Fibroblast of the aortic adventitia (primary cell): ENCODE data around the gene MRPL40. TPM values are rescaled to one million over a fixed set of nuclear protein-coding genes. Genes with fewer than 3 reads are reported as not detected.

Experiments used
- DNase-seq: peaks from one replicate; pipeline ENCODE4 v3.0.0-alpha.2; 2010; ENCODE audit warnings: low read depth
- H3K4me3 ChIP-seq: 2 replicates; pipeline ENCODE4 v1.5.1; 2011; ENCODE audit warnings: low read depth, mild to moderate bottlenecking, control low read depth, low read length, moderate library complexity
- CTCF ChIP-seq: IDR thresholded peaks from 2 replicates; pipeline ENCODE4 v1.5.1; 2011; ENCODE audit warnings: mild to moderate bottlenecking, low read length, control low read depth, inconsistent platforms; ENCODE audit not compliant: insufficient read depth
- total RNA-seq: library from RNA; depleted of rRNA; stranded (reverse); fragments of >200 nt; gene quantifications from 2 replicates; pipeline ENCODE4 v1.2.3, GENCODE V29; 2012; ENCODE audit warnings: low replicate concordance

Gene MRPL40
- total RNA-seq, result 22.6 and 41.8 TPM in 2 replicates

DNA sequence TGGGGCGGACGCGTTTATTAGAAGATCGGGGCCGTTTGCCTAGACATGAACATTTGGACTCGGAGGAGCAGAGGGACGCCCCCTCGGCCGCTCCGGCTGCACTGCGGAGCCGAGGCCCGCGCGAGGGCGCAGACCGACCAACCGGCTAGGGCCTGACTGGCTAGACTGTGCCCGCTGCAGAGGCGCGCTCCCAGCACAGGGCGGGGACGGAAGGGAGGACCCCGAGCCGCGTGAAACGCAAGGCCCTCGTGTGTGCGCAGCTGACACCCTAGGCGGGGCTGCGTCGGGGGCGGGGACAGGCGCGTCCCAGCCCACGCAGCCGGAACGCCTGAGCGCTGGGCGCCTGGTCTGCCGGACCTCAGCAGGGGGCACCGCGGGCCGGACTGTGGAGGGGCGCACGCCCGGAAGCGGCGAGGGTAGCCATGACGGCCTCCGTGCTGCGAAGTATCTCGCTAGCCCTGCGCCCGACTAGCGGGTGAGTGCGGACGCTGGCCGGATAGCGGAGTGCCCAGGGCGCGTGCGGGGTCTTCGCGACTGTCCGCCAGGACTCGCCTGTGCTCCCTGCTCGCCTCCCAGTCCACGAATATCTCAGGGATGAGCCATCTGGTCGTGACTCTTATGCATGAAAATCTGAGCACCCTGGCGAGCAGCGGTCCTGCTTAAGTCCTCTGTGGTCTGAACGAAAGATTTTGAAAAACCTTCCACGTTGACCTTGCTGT is at the start of gene MRPL40:
Gene MRPL40, plus strand, starts transcription at position 413 of the 719 bp plus-strand sequence. Its CDS starts 10 bp downstream, at position 423.
- peak within 1 kb of the TSS; percentile 89 for H3K4me3 ChIP-seq
- TF ChIP-seq CTCF, result no peak
- DNase-seq, result peak; percentile 93

DNA sequence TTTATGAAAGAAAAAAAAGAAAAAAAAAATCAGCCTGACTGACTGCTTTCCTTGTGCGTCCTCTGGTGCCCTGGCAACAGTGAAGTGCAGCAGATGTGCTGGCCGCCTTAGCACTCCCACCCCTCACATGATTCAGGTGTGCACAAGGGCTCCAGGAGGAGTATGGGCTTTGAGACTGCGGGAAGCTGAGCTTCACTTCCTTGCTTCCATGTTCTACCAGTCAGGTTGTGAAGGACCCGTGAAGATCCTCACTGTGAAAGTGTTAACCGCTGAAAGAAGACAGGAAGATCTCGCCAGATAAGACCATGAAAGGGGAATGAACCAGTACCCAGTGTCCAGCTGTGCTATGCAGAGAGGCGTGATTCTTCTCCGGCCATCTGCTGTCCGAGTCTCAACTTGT is 49.1 kb upstream of the MRPL40 start:
- no peak overlapping the region for H3K4me3 ChIP-seq
- DNase-seq, result no peak
- no peak for TF ChIP-seq CTCF

- DNase-seq, result no peak
- H3K4me3 ChIP-seq, result no peak overlapping the region
- no peak for TF ChIP-seq CTCF
These were observed 47.0 kb upstream of the MRPL40 start for GRCh38 chr22:19385221-19385906.

GRCh38 chr22:19386248-19386647 is 46.1 kb upstream of the MRPL40 start:
- no peak for TF ChIP-seq CTCF
- no peak for DNase-seq
- no peak overlapping the region for H3K4me3 ChIP-seq

- DNase-seq, result no peak
- H3K4me3 ChIP-seq, result no peak overlapping the region
- TF ChIP-seq CTCF, result no peak
These were observed 45.3 kb upstream of the MRPL40 start for GRCh38 chr22:19387038-19387437.

GRCh38 chr22:19387575-19387974 is 44.8 kb upstream of the MRPL40 start:
- H3K4me3 ChIP-seq, result no peak overlapping the region
- no peak for TF ChIP-seq CTCF
- no peak for DNase-seq
